ENCODE measurements around the gene WNT10A.
"Not testable (repeated sequence)": the region's sequence is repeated elsewhere in the genome, so short reads cannot be mapped to it uniquely, and the experiment has no call there.

WNT10A gene

DNA sequence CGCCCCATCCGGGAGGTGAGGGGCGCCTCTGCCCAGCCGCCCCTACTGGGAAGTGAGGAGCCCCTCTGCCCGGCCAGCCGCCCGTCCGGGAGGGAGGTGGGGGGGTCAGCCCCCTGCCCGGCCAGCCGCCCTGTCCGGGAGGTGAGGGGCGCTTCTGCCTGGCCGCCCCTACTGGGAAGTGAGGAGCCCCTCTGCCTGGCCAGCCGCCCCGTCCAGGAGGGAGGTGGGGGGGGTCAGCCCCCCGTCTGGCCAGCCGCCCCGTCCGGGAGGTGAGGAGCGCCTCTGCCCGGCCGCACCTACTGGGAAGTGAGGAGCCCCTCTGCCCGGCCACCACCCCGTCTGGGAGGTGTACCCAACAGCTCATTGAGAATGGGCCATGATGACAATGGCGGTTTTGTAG is 51.1 kb downstream of the WNT10A start:
- DNase-seq (ENCODE audit: low read depth in 2 of 2) = not testable (repeated sequence)

Measured in fibroblast of skin of left quadriceps (primary cell).